Hepatocyte (in vitro differentiated cells): ENCODE measurements around the gene HSPB7.

ENCODE experiments used
- CTCF ChIP-seq: fragments of 200-600 bp; sonication (generic); IDR thresholded peaks from 2 replicates; pipeline ENCODE4 v1.5.1; 2016; ENCODE audit warnings: antibody characterized with exemption, mild to moderate bottlenecking; ENCODE audit not compliant: poor library complexity
- EZH2 ChIP-seq: fragments of 200-600 bp; sonication (generic); IDR thresholded peaks from 2 replicates; pipeline ENCODE4 v1.6.1; 2016; ENCODE audit warnings: antibody characterized with exemption, mild to moderate bottlenecking, borderline replicate concordance

- TF ChIP-seq EZH2 (no peak), CTCF (no peak)
Observed at GRCh38 chr1:15983275-15983674, 34.6 kb downstream of the HSPB7 start.
